ENCODE data around the gene PUS7L.

DNA sequence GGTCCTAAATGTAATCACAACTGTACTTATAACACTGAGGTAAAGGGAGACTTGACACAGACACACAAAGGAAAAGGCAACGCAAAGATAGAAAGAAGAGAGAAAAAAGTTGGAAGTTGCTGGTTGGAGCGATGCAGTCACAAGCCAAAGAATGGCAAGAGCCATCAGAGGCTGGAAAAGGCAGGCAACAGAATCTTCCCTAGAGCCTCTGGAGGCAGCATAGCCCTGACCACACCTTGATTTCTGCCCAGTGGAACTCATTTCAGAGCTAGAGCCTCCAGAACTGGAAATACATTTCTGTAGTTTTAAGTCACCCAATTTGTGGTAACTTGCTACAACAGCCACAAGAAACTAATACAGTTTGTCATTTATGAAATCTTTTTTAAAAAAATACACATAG lies 89.2 kb downstream of the PUS7L start:
- no peak for TF ChIP-seq POLR2A (IDR thresholded peaks at IDR 0.05)
- TF ChIP-seq, protein P1, sequence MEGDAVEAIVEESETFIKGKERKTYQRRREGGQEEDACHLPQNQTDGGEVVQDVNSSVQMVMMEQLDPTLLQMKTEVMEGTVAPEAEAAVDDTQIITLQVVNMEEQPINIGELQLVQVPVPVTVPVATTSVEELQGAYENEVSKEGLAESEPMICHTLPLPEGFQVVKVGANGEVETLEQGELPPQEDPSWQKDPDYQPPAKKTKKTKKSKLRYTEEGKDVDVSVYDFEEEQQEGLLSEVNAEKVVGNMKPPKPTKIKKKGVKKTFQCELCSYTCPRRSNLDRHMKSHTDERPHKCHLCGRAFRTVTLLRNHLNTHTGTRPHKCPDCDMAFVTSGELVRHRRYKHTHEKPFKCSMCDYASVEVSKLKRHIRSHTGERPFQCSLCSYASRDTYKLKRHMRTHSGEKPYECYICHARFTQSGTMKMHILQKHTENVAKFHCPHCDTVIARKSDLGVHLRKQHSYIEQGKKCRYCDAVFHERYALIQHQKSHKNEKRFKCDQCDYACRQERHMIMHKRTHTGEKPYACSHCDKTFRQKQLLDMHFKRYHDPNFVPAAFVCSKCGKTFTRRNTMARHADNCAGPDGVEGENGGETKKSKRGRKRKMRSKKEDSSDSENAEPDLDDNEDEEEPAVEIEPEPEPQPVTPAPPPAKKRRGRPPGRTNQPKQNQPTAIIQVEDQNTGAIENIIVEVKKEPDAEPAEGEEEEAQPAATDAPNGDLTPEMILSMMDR (IDR thresholded peaks at IDR 0.05), result no peak
